Endothelial cell of umbilical vein (primary cell): ENCODE measurements around the gene CELF2. TPM values are rescaled to one million over a fixed set of nuclear protein-coding genes. Genes with fewer than 3 reads are reported as not detected.

Experiments
- BruUV-seq: library from RNA; stranded (reverse); fragments of 400-500 nt; replicated peaks from 2 replicates; lab custom pipeline; 2021; lab: Mats Ljungman, UMichigan
- CTCF ChIA-PET: fragments of 300-600, 350-600 bp; sonication (Branson Sonifier 250); formaldehyde crosslinking; loops from one replicate; lab custom pipeline; 2021; ENCODE audit warnings: antibody characterized with exemption, inconsistent platforms; lab: Charles Lee
- POLR2A ChIA-PET: fragments of 300-600, 350-600 bp; sonication (Branson Sonifier 250); formaldehyde crosslinking; loops from one replicate; lab custom pipeline; 2021; ENCODE audit warnings: antibody characterized with exemption, inconsistent platforms; lab: Charles Lee
- DNase-seq: peaks from one replicate; pipeline ENCODE4 v3.0.0-alpha.2; 2011; ENCODE audit warnings: low read depth, low spot score
- FAIRE-seq: peaks from 2 replicates; lab custom pipeline; 2011; peaks lifted over from hg19 to GRCh38; lab: Jason Lieb, UNC
- H2AFZ ChIP-seq: 2 replicates; pipeline ENCODE4 v1.6.0; 2012; ENCODE audit warnings: low read depth, low read length, control low read depth, inconsistent platforms
- H3K27ac ChIP-seq: 2 replicates; pipeline ENCODE4 v1.5.1; 2011; ENCODE audit warnings: low read depth, mild to moderate bottlenecking, control low read depth, low read length, moderate library complexity; ENCODE audit not compliant: insufficient read depth
- H3K27me3 ChIP-seq, 2 experiments: 2 replicates each; pipeline versions ENCODE4 v1.6.0 to v1.6.1; 2011; ENCODE audit warnings: low read length in 2 of 2, mixed read lengths in 1 of 2; ENCODE audit not compliant: control insufficient read depth in 2 of 2, insufficient read depth in 2 of 2
- H3K36me3 ChIP-seq, 2 experiments: 2 replicates in 1 of 2; 3 replicates in 1 of 2; pipeline ENCODE4 v1.5.1; 2011; ENCODE audit warnings: low read length in 2 of 2, mild to moderate bottlenecking in 1 of 2, moderate library complexity in 1 of 2; ENCODE audit not compliant: control insufficient read depth in 2 of 2, insufficient read depth in 2 of 2; ENCODE audit errors: extremely low read depth in 1 of 2
- H3K4me1 ChIP-seq: 3 replicates; pipeline ENCODE4 v1.5.1; 2011; ENCODE audit warnings: mild to moderate bottlenecking, low read length; ENCODE audit not compliant: control insufficient read depth, insufficient read depth; ENCODE audit errors: extremely low read depth
- H3K4me2 ChIP-seq: 2 replicates; pipeline ENCODE4 v1.6.1; 2011; ENCODE audit warnings: low read length, control low read depth, mixed read lengths; ENCODE audit not compliant: insufficient read depth
- H3K4me3 ChIP-seq, 3 experiments: fragments of 200-600 bp in 1 of 3; sonication (generic), shearing (Covaris generic) in 1 of 3; replicated peaks in 1 of 3; 2 replicates each; pipeline ENCODE4 v1.5.1; 2011 to 2016; ENCODE audit warnings: control low read depth in 3 of 3, low read length in 3 of 3, mild to moderate bottlenecking in 2 of 3, inconsistent platforms in 1 of 3, low read depth in 1 of 3, moderate library complexity in 1 of 3; ENCODE audit not compliant: insufficient read depth in 1 of 3
- H3K79me2 ChIP-seq: 2 replicates; pipeline ENCODE4 v1.6.0; 2012; ENCODE audit warnings: low read length, inconsistent platforms; ENCODE audit not compliant: control insufficient read depth, insufficient read depth
- H3K9ac ChIP-seq: replicated peaks from 2 replicates; pipeline ENCODE3; 2011; ENCODE audit warnings: low read length, control low read depth; ENCODE audit not compliant: insufficient read depth; ENCODE audit errors: extremely low read depth
- H3K9me1 ChIP-seq: replicated peaks from 3 replicates; pipeline ENCODE4 v1.6.0; 2011; ENCODE audit warnings: mild to moderate bottlenecking, low read length; ENCODE audit not compliant: control insufficient read depth, insufficient read depth; ENCODE audit errors: extremely low read depth
- H3K9me3 ChIP-seq: replicated peaks from 2 replicates; pipeline ENCODE4 v1.5.1; 2012; ENCODE audit warnings: low read length, inconsistent platforms; ENCODE audit not compliant: control insufficient read depth, insufficient read depth
- H4K20me1 ChIP-seq: replicated peaks from 2 replicates; pipeline ENCODE3; 2011; ENCODE audit warnings: mild to moderate bottlenecking, low read length; ENCODE audit not compliant: control insufficient read depth, insufficient read depth; ENCODE audit errors: extremely low read depth
- CTCF ChIP-seq, 2 donors: IDR thresholded peaks; 1 replicate in 1 of 2; 2 replicates in 1 of 2; pipeline ENCODE4 v1.5.1; 2011; ENCODE audit warnings: low read length in 2 of 2, mild to moderate bottlenecking in 2 of 2, moderate library complexity in 2 of 2, control low read depth in 1 of 2, inconsistent platforms in 1 of 2, low read depth in 1 of 2; ENCODE audit not compliant: insufficient read depth in 1 of 2; ENCODE audit errors: extremely low read depth in 1 of 2
- FOS ChIP-seq: IDR thresholded peaks from 2 replicates; pipeline ENCODE4 v1.6.1; 2011; ENCODE audit warnings: mild to moderate bottlenecking, low read length, moderate library complexity, borderline replicate concordance; ENCODE audit not compliant: insufficient read depth
- GATA2 ChIP-seq: IDR thresholded peaks from 2 replicates; pipeline ENCODE4 v1.7.0; 2011; ENCODE audit warnings: low read depth, mild to moderate bottlenecking, moderate library complexity, mixed read lengths, low read length; ENCODE audit not compliant: insufficient read length, insufficient read depth
- JUN ChIP-seq: IDR thresholded peaks from 2 replicates; pipeline ENCODE4 v1.6.1; 2011; ENCODE audit warnings: borderline replicate concordance, low read depth; ENCODE audit not compliant: insufficient read length, insufficient read depth
- MAX ChIP-seq: IDR thresholded peaks from 2 replicates; pipeline ENCODE4 v1.6.1; 2011; ENCODE audit not compliant: insufficient read depth, insufficient read length
- MYC ChIP-seq: IDR thresholded peaks from one replicate; pipeline ENCODE4 v1.6.1; 2011; ENCODE audit warnings: mild to moderate bottlenecking, low read depth, low read length
- POLR2A ChIP-seq: IDR thresholded peaks from 2 replicates; pipeline ENCODE4 v1.6.1; 2012; ENCODE audit warnings: low read depth, mild to moderate bottlenecking, control low read depth, low read length
- dilution Hi-C: fragments of 300-500 bp; cut with MboI; formaldehyde crosslinking; loops from one replicate; pipeline ENCODE4 v1.15.0; 2019; ENCODE audit warnings: low sequenced_read_pairs; ENCODE audit not compliant: extremely low pct_ligation_motif_present
- intact Hi-C: fragments of 100-400 bp; cut with micrococcal nuclease; formaldehyde crosslinking; loops from one replicate; pipeline ENCODE4 v1.10.0; 2022
- polyA plus RNA-seq, 4 experiments: library from polyadenylated mRNA; depleted of rRNA in 3 of 4; stranded (reverse) in 3 of 4; unstranded in 1 of 4; fragments of >200 nt; gene quantifications; 2 replicates each; pipeline versions ENCODE4 v1.2.1 to v1.2.3, GENCODE V29; 2011 to 2012; ENCODE audit warnings: missing spikeins in 1 of 4
- total RNA-seq: library from RNA; stranded (reverse); gene quantifications from 2 replicates; pipeline ENCODE4 v1.2.3, GENCODE V29; 2021

CELF2 gene
- total and polyA plus RNA-seq, 2 donors (not counting 3 experiments of a cell fraction or from before 2014, with no cell fraction given), result 21.6 to 42.6 TPM

- Histone ChIP-seq H3K27ac (no peak overlapping the region), H4K20me1 (no peaks in the 10 kb centered on the region), H3K9me3 (no peaks in the 10 kb centered on the region), H3K9ac (no peak overlapping the region), H3K4me1 (no peaks in the 10 kb centered on the region), H3K9me1 (no peaks in the 10 kb centered on the region), H3K27me3 (no peaks in the 10 kb centered on the region), H3K4me3 (no peak overlapping the region), H3K36me3 (no peaks in the 10 kb centered on the region), H3K4me2 (no peak overlapping the region), H3K79me2 (no peaks in the 10 kb centered on the region), H2AFZ (no peak overlapping the region)
- no peak for FAIRE-seq
- DNase-seq, result peak; percentile 12
- BruUV-seq, result no TSS peak
- dilution Hi-C loops (no loop called here), intact Hi-C loops (no loop called here)
- ChIA-PET POLR2A (no interaction called here), CTCF (interaction anchor here (0.8 to 1.6 kb wide), 2 partner anchors 9 to 13 kb away, joined by 3 to 4 read pairs; no protein-coding TSS in a partner anchor)
- TF ChIP-seq MAX, result no peak
- no peak for TF ChIP-seq MYC
- no peak for TF ChIP-seq POLR2A
- no peak for TF ChIP-seq GATA2
- TF ChIP-seq CTCF (IDR thresholded peaks at IDR 0.05; ENCODE audit: extremely low read depth in 1 of 2, insufficient read depth in 1 of 2, low read depth in 1 of 2, low read length in 2 of 2), result no peak
- TF ChIP-seq FOS, result no peak
- no peak for TF ChIP-seq JUN
Measured at GRCh38 chr10:11242443-11243387, 225.0 kb downstream of the CELF2 start.
